HUES6 (cell line): ENCODE results near the gene CHEK1.
"Not testable (repeated sequence)": the region's sequence is repeated elsewhere in the genome, so short reads cannot be mapped to it uniquely, and the experiment has no call there.

ENCODE experiments used
- H3K27ac ChIP-seq: 2 replicates; pipeline ENCODE4 v1.7.0; 2013; ENCODE audit warnings: low read depth, mild to moderate bottlenecking, low read length, inconsistent platforms
- H3K27me3 ChIP-seq: 2 replicates; pipeline ENCODE4 v1.6.1; 2013; ENCODE audit warnings: low read length; ENCODE audit not compliant: control insufficient read depth, insufficient read depth
- H3K36me3 ChIP-seq: 2 replicates; pipeline ENCODE4 v1.6.1; 2013; ENCODE audit warnings: low read length; ENCODE audit not compliant: control insufficient read depth, insufficient read depth
- H3K4me1 ChIP-seq: 2 replicates; pipeline ENCODE4 v1.6.1; 2013; ENCODE audit warnings: low read length; ENCODE audit not compliant: control insufficient read depth, insufficient read depth
- H3K4me3 ChIP-seq: 2 replicates; pipeline ENCODE4 v1.5.1; 2013; ENCODE audit warnings: low read depth, low read length
- H3K9ac ChIP-seq: one replicate; pipeline ENCODE4 v1.6.1; 2013; ENCODE audit warnings: mild to moderate bottlenecking, low read length
- H3K9me3 ChIP-seq: 2 replicates; pipeline ENCODE4 v1.6.1; 2013; ENCODE audit warnings: low read depth, low read length; ENCODE audit not compliant: control insufficient read depth, insufficient read depth

The CHEK1 gene

DNA sequence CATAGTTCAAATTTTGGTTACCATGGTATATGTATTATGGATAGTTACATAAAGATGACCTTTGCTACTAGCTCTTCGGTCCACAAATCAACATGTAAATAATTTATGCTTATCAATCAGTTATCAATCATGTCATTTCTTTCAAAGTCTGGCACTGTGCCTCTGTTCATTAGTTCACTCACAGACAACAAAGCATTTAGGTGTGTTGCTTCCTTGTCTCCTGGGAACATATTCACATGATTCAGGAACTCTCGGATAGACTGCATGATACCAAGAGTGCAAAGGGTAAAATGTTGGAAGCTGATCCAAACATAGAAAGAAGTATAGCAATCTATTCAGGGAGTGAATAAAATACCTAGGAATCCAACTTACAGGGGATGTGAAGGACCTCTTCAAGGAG is 70.0 kb downstream of the CHEK1 start:
- H3K27ac ChIP-seq = no peak overlapping the region
- H3K9me3 ChIP-seq = no peaks in the 10 kb centered on the region
- H3K9ac ChIP-seq = no peak overlapping the region
- H3K4me1 ChIP-seq = no peaks in the 10 kb centered on the region
- H3K27me3 ChIP-seq = no peaks in the 10 kb centered on the region
- H3K4me3 ChIP-seq = no peak overlapping the region
- H3K36me3 ChIP-seq = no peaks in the 10 kb centered on the region

- Histone ChIP-seq H3K4me1 (peaks cover 11% of the 10 kb centered on the region), H3K9me3 (no peaks in the 10 kb centered on the region), H3K36me3 (no peaks in the 10 kb centered on the region), H3K9ac (no peak overlapping the region), H3K4me3 (no peak overlapping the region), H3K27ac (no peak overlapping the region), H3K27me3 (no peaks in the 10 kb centered on the region)
Observed at GRCh38 chr11:125701018-125701610, 76.2 kb downstream of the CHEK1 start.

- no peaks in the 10 kb centered on the region for H3K9me3 ChIP-seq
- H3K4me1 ChIP-seq = peaks cover 11% of the 10 kb centered on the region
- no peak overlapping the region for H3K27ac ChIP-seq
- no peaks in the 10 kb centered on the region for H3K36me3 ChIP-seq
- H3K9ac ChIP-seq = no peak overlapping the region
- H3K4me3 ChIP-seq = no peak overlapping the region
- no peaks in the 10 kb centered on the region for H3K27me3 ChIP-seq
Observed at GRCh38 chr11:125701858-125702621, 77.1 kb downstream of the CHEK1 start.

DNA sequence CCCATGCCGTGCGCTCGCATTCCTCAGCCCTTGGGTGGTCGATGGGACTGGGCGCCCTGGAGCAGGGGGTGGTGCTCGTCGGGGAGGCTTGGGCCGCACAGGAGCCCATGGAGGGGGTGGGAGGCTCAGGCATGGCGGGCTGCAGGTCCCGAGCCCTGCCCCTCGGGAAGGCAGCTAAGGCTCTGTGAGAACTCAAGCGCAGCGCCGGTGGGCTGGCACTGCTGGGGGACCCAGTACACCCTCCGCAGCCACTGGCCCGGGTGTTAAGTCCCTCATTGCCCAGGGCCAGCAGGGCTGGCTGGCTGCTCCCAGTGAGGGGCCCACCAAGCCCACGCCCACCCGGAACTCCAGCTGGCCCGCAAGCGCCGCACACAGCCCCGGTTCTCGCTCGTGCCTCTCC is 79.7 kb downstream of the CHEK1 start:
- peaks cover 11% of the 10 kb centered on the region for H3K4me1 ChIP-seq
- not testable (repeated sequence) for H3K9me3 ChIP-seq, H3K27ac ChIP-seq, H3K9ac ChIP-seq, H3K27me3 ChIP-seq, H3K4me3 ChIP-seq, H3K36me3 ChIP-seq

GRCh38 chr11:125720781-125721180 is 95.8 kb downstream of the CHEK1 start:
- Histone ChIP-seq H3K27ac (no peak overlapping the region), H3K9me3 (peaks cover 9% of the 10 kb centered on the region; the same call in 1 of the 2 replicates), H3K27me3 (no peaks in the 10 kb centered on the region), H3K4me1 (no peaks in the 10 kb centered on the region), H3K4me3 (no peak overlapping the region), H3K9ac (no peak overlapping the region), H3K36me3 (no peaks in the 10 kb centered on the region)

DNA sequence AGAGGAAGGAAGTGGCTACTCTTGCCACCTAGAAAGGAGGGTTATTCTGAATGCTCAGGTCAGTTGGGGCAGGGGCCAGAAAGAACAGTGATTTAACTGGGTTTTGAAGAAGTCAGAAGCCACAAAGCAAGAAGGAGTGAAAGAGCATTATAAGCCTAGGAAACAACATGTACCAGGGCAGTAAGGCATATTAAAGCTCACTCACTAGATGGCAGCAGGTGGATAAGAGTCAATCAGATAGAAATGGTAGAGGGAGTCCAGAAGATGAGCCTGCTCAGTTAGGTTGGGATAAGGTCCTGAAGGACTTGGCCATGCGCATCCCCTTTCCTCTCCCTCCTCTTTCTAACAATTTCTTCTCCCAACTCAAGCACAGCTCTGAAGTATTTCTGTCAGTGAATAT is 99.2 kb downstream of the CHEK1 start:
- no peaks in the 10 kb centered on the region for H3K36me3 ChIP-seq
- no peaks in the 10 kb centered on the region for H3K9me3 ChIP-seq
- H3K4me1 ChIP-seq = no peaks in the 10 kb centered on the region
- H3K9ac ChIP-seq = no peak overlapping the region
- no peak overlapping the region for H3K27ac ChIP-seq
- no peaks in the 10 kb centered on the region for H3K27me3 ChIP-seq
- no peak overlapping the region for H3K4me3 ChIP-seq
